ENCODE measurements around the gene UBE2B.
"Not testable (repeated sequence)": the region's sequence is repeated elsewhere in the genome, so short reads cannot be mapped to it uniquely, and the experiment has no call there.

The UBE2B gene

GRCh38 chr5:134413046-134413445 is 41.7 kb downstream of the UBE2B start:
- Histone ChIP-seq H3K79me2 (ENCODE audit: insufficient read depth, low read length) (peaks cover 26% of the 10 kb centered on the region), H3K9ac (ENCODE audit: low read length) (no peak overlapping the region), H3K9me2 (replicated peaks; ENCODE audit: insufficient read depth, low read length) (no peaks in the 10 kb centered on the region), H3K27me3 (ENCODE audit: low read length) (no peaks in the 10 kb centered on the region), H3K27ac (ENCODE audit: low read depth, low read length) (no peak overlapping the region), H2AFZ (ENCODE audit: low read depth, low read length, severe bottlenecking) (no peak overlapping the region), H4K20me1 (ENCODE audit: low read depth, low read length) (no peaks in the 10 kb centered on the region), H3F3A (ENCODE audit: insufficient read depth) (0 out of 2 replicates have a peak, but pooled peaks cover 5% of the 10 kb centered on the region), H3K4me2 (ENCODE audit: low read depth, low read length, poor library complexity, severe bottlenecking) (no peak overlapping the region), H3K4me3 (ENCODE audit: insufficient read depth, low read length, poor library complexity, severe bottlenecking) (no peak overlapping the region), H3K9me3 (ENCODE audit: insufficient read depth, low read length) (no peaks in the 10 kb centered on the region), H3K36me3 (ENCODE audit: low read length) (no peaks in the 10 kb centered on the region)
- no peak for TF ChIP-seq EZH2phosphoT487 (conservative IDR thresholded peaks at IDR 0.05; ENCODE audit: low read length)
- no peak for TF ChIP-seq CTCF (IDR thresholded peaks at IDR 0.05; ENCODE audit: insufficient read depth, low read length, poor library complexity, severe bottlenecking)

DNA sequence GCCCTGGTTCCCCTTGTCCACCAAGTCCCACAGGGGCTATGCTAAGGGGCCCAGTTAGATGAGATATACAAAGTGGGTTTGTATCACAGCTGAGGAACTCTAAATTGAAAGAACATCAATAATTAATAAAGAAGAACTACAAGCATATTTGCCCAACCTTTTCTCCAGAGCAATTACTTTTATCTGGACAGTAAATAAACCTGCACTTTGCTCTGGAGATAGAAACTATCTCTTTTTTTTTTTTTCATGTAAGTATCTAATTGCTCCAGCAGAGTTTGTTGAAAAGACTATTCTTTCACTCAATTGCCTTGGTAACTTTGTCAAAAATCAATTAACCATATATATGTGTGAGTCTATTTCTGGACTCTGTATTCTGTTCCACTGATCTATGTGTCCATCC is 46.3 kb downstream of the UBE2B start:
- H3K36me3 ChIP-seq (ENCODE audit: low read length): no peaks in the 10 kb centered on the region
- H3K4me2 ChIP-seq (ENCODE audit: low read depth, low read length, poor library complexity, severe bottlenecking): no peak overlapping the region
- H3K27me3 ChIP-seq (ENCODE audit: low read length): no peaks in the 10 kb centered on the region
- H3K27ac ChIP-seq (ENCODE audit: low read depth, low read length): no peak overlapping the region
- no peak overlapping the region for H2AFZ ChIP-seq (ENCODE audit: low read depth, low read length, severe bottlenecking)
- no peaks in the 10 kb centered on the region for H4K20me1 ChIP-seq (ENCODE audit: low read depth, low read length)
- no peaks in the 10 kb centered on the region for H3K9me2 ChIP-seq (replicated peaks; ENCODE audit: insufficient read depth, low read length)
- no peak overlapping the region for H3K4me3 ChIP-seq (ENCODE audit: insufficient read depth, low read length, poor library complexity, severe bottlenecking)
- no peaks in the 10 kb centered on the region for H3F3A ChIP-seq (ENCODE audit: insufficient read depth)
- no peak overlapping the region for H3K9ac ChIP-seq (ENCODE audit: low read length)
- no peaks in the 10 kb centered on the region for H3K9me3 ChIP-seq (ENCODE audit: insufficient read depth, low read length)
- TF ChIP-seq CTCF (IDR thresholded peaks at IDR 0.05; ENCODE audit: insufficient read depth, low read length, poor library complexity, severe bottlenecking) (no peak), EZH2phosphoT487 (conservative IDR thresholded peaks at IDR 0.05; ENCODE audit: low read length) (no peak)
- H3K79me2 ChIP-seq (ENCODE audit: insufficient read depth, low read length): no peaks in the 10 kb centered on the region

DNA sequence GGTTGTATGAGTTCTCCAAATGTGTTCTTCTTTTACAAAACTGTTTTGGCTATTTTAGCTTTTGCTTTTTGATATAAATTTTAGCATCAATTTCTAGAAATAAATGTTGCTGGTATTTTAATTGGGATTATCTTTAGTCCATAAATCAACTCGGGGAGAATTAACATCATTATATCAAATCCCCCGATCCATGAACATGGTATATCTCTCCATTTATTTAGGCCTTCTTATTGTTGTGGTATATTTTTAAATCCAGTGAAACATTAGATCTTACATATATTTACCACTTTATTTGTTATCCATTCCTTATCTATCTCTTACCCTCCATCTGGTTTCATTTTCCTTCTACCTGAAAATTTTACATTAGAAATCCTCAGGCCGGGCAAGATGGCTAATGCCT is 47.6 kb downstream of the UBE2B start:
- H3K27me3 ChIP-seq (ENCODE audit: low read length): no peaks in the 10 kb centered on the region
- H3K4me3 ChIP-seq (ENCODE audit: insufficient read depth, low read length, poor library complexity, severe bottlenecking): no peak overlapping the region
- H3K36me3 ChIP-seq (ENCODE audit: low read length): no peaks in the 10 kb centered on the region
- no peaks in the 10 kb centered on the region for H3F3A ChIP-seq (ENCODE audit: insufficient read depth)
- no peak overlapping the region for H3K4me2 ChIP-seq (ENCODE audit: low read depth, low read length, poor library complexity, severe bottlenecking)
- H3K9ac ChIP-seq (ENCODE audit: low read length): no peak overlapping the region
- no peaks in the 10 kb centered on the region for H3K9me2 ChIP-seq (replicated peaks; ENCODE audit: insufficient read depth, low read length)
- H2AFZ ChIP-seq (ENCODE audit: low read depth, low read length, severe bottlenecking): no peak overlapping the region
- no peaks in the 10 kb centered on the region for H3K79me2 ChIP-seq (ENCODE audit: insufficient read depth, low read length)
- no peaks in the 10 kb centered on the region for H4K20me1 ChIP-seq (ENCODE audit: low read depth, low read length)
- no peak overlapping the region for H3K27ac ChIP-seq (ENCODE audit: low read depth, low read length)
- no peaks in the 10 kb centered on the region for H3K9me3 ChIP-seq (ENCODE audit: insufficient read depth, low read length)
- TF ChIP-seq CTCF (IDR thresholded peaks at IDR 0.05; ENCODE audit: insufficient read depth, low read length, poor library complexity, severe bottlenecking): no peak

DNA sequence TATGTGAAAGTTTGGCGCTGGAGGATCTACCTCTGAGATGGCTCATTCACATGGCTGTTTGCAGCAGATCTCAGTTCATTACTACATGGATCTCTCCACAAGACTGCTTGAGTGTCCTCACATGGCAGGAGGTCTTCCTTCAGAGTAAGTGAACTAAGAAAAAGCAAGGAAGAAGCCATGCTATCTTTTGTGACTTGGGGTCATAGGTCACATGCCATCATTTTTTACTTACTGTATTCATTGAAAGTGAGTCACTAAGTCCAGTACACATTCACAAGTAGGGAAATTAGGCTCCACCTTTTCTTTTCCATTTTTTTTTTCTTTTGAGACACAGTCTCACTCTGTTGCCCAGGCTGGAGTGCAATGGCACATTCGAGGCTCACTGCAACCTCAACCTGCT is 49.0 kb downstream of the UBE2B start:
- TF ChIP-seq EZH2phosphoT487 (conservative IDR thresholded peaks at IDR 0.05; ENCODE audit: low read length) (no peak), CTCF (IDR thresholded peaks at IDR 0.05; ENCODE audit: insufficient read depth, low read length, poor library complexity, severe bottlenecking) (no peak)
- no peaks in the 10 kb centered on the region for H3K9me2 ChIP-seq (replicated peaks; ENCODE audit: insufficient read depth, low read length)
- no peaks in the 10 kb centered on the region for H4K20me1 ChIP-seq (ENCODE audit: low read depth, low read length)
- H3K27me3 ChIP-seq (ENCODE audit: low read length): no peaks in the 10 kb centered on the region
- no peaks in the 10 kb centered on the region for H3K9me3 ChIP-seq (ENCODE audit: insufficient read depth, low read length)
- no peak overlapping the region for H2AFZ ChIP-seq (ENCODE audit: low read depth, low read length, severe bottlenecking)
- H3K36me3 ChIP-seq (ENCODE audit: low read length): no peaks in the 10 kb centered on the region
- no peak overlapping the region for H3K27ac ChIP-seq (ENCODE audit: low read depth, low read length)
- no peak overlapping the region for H3K9ac ChIP-seq (ENCODE audit: low read length)
- H3K4me2 ChIP-seq (ENCODE audit: low read depth, low read length, poor library complexity, severe bottlenecking): no peak overlapping the region
- H3K79me2 ChIP-seq (ENCODE audit: insufficient read depth, low read length): no peaks in the 10 kb centered on the region
- H3K4me3 ChIP-seq (ENCODE audit: insufficient read depth, low read length, poor library complexity, severe bottlenecking): no peak overlapping the region
- H3F3A ChIP-seq (ENCODE audit: insufficient read depth): no peaks in the 10 kb centered on the region

GRCh38 chr5:134421038-134421437 is 49.7 kb downstream of the UBE2B start:
- H3K4me3 ChIP-seq (ENCODE audit: insufficient read depth, low read length, poor library complexity, severe bottlenecking); H3F3A ChIP-seq (ENCODE audit: insufficient read depth); H3K4me2 ChIP-seq (ENCODE audit: low read depth, low read length, poor library complexity, severe bottlenecking); H3K27me3 ChIP-seq (ENCODE audit: low read length); H3K79me2 ChIP-seq (ENCODE audit: insufficient read depth, low read length); H2AFZ ChIP-seq (ENCODE audit: low read depth, low read length, severe bottlenecking); H3K36me3 ChIP-seq (ENCODE audit: low read length); H3K9me2 ChIP-seq (replicated peaks; ENCODE audit: insufficient read depth, low read length); H3K9me3 ChIP-seq (ENCODE audit: insufficient read depth, low read length); H3K9ac ChIP-seq (ENCODE audit: low read length); H4K20me1 ChIP-seq (ENCODE audit: low read depth, low read length); H3K27ac ChIP-seq (ENCODE audit: low read depth, low read length): not testable (repeated sequence)
